ENCODE results near the gene ARAP1. TPM values are rescaled to one million over a fixed set of nuclear protein-coding genes. Genes with fewer than 3 reads are reported as not detected.

The ARAP1 gene
- total and polyA plus RNA-seq, 2 experiments from 2014 or later, result 41.5 to 200 TPM

- no peak for DNase-seq (ENCODE audit: low read depth in 1 of 2, low spot score in 1 of 2)
- Histone ChIP-seq H3K4me3 (no peak overlapping the region), H3K4me1 (ENCODE audit: low read depth) (peaks cover 72% of the 10 kb centered on the region), H3K27me3 (no peaks in the 10 kb centered on the region), H3K9me3 (ENCODE audit: low read depth) (no peaks in the 10 kb centered on the region), H3K27ac (peak overlapping the region; percentile 88), H3K36me3 (no peaks in the 10 kb centered on the region)
- TF ChIP-seq CTCF (IDR thresholded peaks at IDR 0.05; ENCODE audit: low read depth, low read length), result no peak
These were observed 10.8 kb downstream of the ARAP1 start for GRCh38 chr11:72741429-72741833.

GRCh38 chr11:72740562-72741428 lies 11.4 kb downstream of the ARAP1 start:
- TF ChIP-seq CTCF (IDR thresholded peaks at IDR 0.05; ENCODE audit: low read depth, low read length), result no peak
- Histone ChIP-seq H3K9me3 (ENCODE audit: low read depth) (no peaks in the 10 kb centered on the region), H3K4me1 (ENCODE audit: low read depth) (peaks cover 72% of the 10 kb centered on the region), H3K27me3 (no peaks in the 10 kb centered on the region), H3K27ac (peak overlapping the region; percentile 88), H3K36me3 (no peaks in the 10 kb centered on the region), H3K4me3 (no peak overlapping the region)
- DNase-seq (ENCODE audit: low read depth in 1 of 2, low spot score in 1 of 2), result no peak

GRCh38 chr11:72740060-72740424 lies 12.2 kb downstream of the ARAP1 start:
- Histone ChIP-seq H3K9me3 (ENCODE audit: low read depth) (no peaks in the 10 kb centered on the region), H3K4me3 (no peak overlapping the region), H3K27me3 (no peaks in the 10 kb centered on the region), H3K4me1 (ENCODE audit: low read depth) (peaks cover 71% of the 10 kb centered on the region), H3K36me3 (no peaks in the 10 kb centered on the region), H3K27ac (peak overlapping the region; percentile 88)
- DNase-seq (ENCODE audit: low read depth in 1 of 2, low spot score in 1 of 2), result no peak
- TF ChIP-seq CTCF (IDR thresholded peaks at IDR 0.05; ENCODE audit: low read depth, low read length), result no peak

GRCh38 chr11:72739240-72740059 lies 12.8 kb downstream of the ARAP1 start:
- DNase-seq (ENCODE audit: low read depth in 1 of 2, low spot score in 1 of 2), result no peak
- H3K27me3 ChIP-seq, result no peaks in the 10 kb centered on the region
- peak overlapping the region; percentile 94 for H3K27ac ChIP-seq
- no peaks in the 10 kb centered on the region for H3K9me3 ChIP-seq (ENCODE audit: low read depth)
- H3K4me1 ChIP-seq (ENCODE audit: low read depth), result peaks cover 77% of the 10 kb centered on the region
- no peak for TF ChIP-seq CTCF (IDR thresholded peaks at IDR 0.05; ENCODE audit: low read depth, low read length)
- H3K36me3 ChIP-seq, result no peaks in the 10 kb centered on the region
- no peak overlapping the region for H3K4me3 ChIP-seq

- Histone ChIP-seq H3K4me3 (no peak overlapping the region), H3K27ac (peak overlapping the region; percentile 94), H3K4me1 (ENCODE audit: low read depth) (peaks cover 73% of the 10 kb centered on the region)
These were observed 13.7 kb downstream of the ARAP1 start for GRCh38 chr11:72738199-72739141.

More at GRCh38 chr11:72738199-72739141, 13.7 kb downstream of the ARAP1 start:
- no peak for DNase-seq (ENCODE audit: low read depth in 1 of 2, low spot score in 1 of 2)
- Histone ChIP-seq H3K9me3 (ENCODE audit: low read depth) (no peaks in the 10 kb centered on the region), H3K36me3 (no peaks in the 10 kb centered on the region), H3K27me3 (no peaks in the 10 kb centered on the region)
- TF ChIP-seq CTCF (IDR thresholded peaks at IDR 0.05; ENCODE audit: low read depth, low read length), result no peak
